Endodermal cell (in vitro differentiated cells): ENCODE data around the gene MXD3. TPM values are rescaled to one million over a fixed set of nuclear protein-coding genes. Genes with fewer than 3 reads are reported as not detected.
A peak's percentile ranks its signal among the peaks of the same experiment; 100 is the strongest.

ENCODE experiments used
- DNase-seq: peaks from one replicate; pipeline ENCODE4 v3.0.0-alpha.2; 2017
- H3K27ac ChIP-seq: 2 replicates; pipeline ENCODE4 v1.5.1; 2013; ENCODE audit warnings: mild to moderate bottlenecking, low read depth, low read length, moderate library complexity
- H3K27me3 ChIP-seq: 2 replicates; pipeline ENCODE4 v1.6.1; 2013; ENCODE audit warnings: mild to moderate bottlenecking, low read length, moderate library complexity; ENCODE audit not compliant: insufficient read depth, control insufficient read depth, poor library complexity, severe bottlenecking
- H3K36me3 ChIP-seq: 2 replicates; pipeline ENCODE4 v1.7.0; 2013; ENCODE audit warnings: mild to moderate bottlenecking, low read length, moderate library complexity; ENCODE audit not compliant: control insufficient read depth, insufficient read depth
- H3K4me1 ChIP-seq: one replicate; pipeline ENCODE4 v1.7.0; 2013; ENCODE audit warnings: low read length; ENCODE audit not compliant: control insufficient read depth, insufficient read depth
- H3K4me3 ChIP-seq: 2 replicates; pipeline ENCODE4 v1.5.1; 2013; ENCODE audit warnings: mild to moderate bottlenecking, low read length, moderate library complexity
- H3K9ac ChIP-seq: 2 replicates; pipeline ENCODE4 v1.6.1; 2013; ENCODE audit warnings: mild to moderate bottlenecking, low read length, moderate library complexity; ENCODE audit not compliant: poor library complexity, severe bottlenecking; ENCODE audit errors: extremely low read depth
- H3K9me3 ChIP-seq: 2 replicates; pipeline ENCODE4 v1.6.1; 2013; ENCODE audit warnings: mild to moderate bottlenecking, low read length, moderate library complexity; ENCODE audit not compliant: control insufficient read depth
- H3K27ac Mint-ChIP-seq: 2 replicates; pipeline ENCODE4 v1.8.0; 2020; ENCODE audit warnings: mixed read lengths
- H3K27me3 Mint-ChIP-seq: 2 replicates; pipeline ENCODE4 v1.8.0; 2021; ENCODE audit warnings: mild to moderate bottlenecking, mixed read lengths; ENCODE audit not compliant: insufficient read depth
- H3K36me3 Mint-ChIP-seq: 2 replicates; pipeline ENCODE4 v1.8.0; 2020; ENCODE audit warnings: low read depth, mixed read lengths
- H3K4me1 Mint-ChIP-seq: 2 replicates; pipeline ENCODE4 v1.8.0; 2020; ENCODE audit warnings: mixed read lengths
- H3K4me3 Mint-ChIP-seq: 2 replicates; pipeline ENCODE4 v1.8.0; 2020; ENCODE audit warnings: mild to moderate bottlenecking, moderate library complexity, mixed read lengths
- H3K9me3 Mint-ChIP-seq: 2 replicates; pipeline ENCODE4 v1.8.0; 2020; ENCODE audit warnings: mild to moderate bottlenecking, mixed read lengths
- WGBS, 2 experiments: methylation state at CpG; one replicate each; pipeline versions ENCODE4 v1.1.5 to v1.1.7; 2013; ENCODE audit warnings: missing lambda C conversion rate in 2 of 2, mixed read lengths in 1 of 2; ENCODE audit not compliant: insufficient coverage in 1 of 2, insufficient read length in 1 of 2; 5-methylcytosine and 5-hydroxymethylcytosine counted together
- total RNA-seq, 2 donors: library from RNA; stranded (reverse); fragmentation: NEBNext Ultra II Directional in 1 of 2; extraction: Animal tissue kit (Norgen Biotek cat#: 25700) in 1 of 2; gene quantifications; 2 replicates in 1 of 2; 3 replicates in 1 of 2; pipeline ENCODE4 v1.2.1, GENCODE V29; 2021
- TF ChIP-seq, protein P1 (sequence below): fragments of 200-600 bp; sonication (generic); conservative IDR thresholded peaks from 2 replicates; pipeline ENCODE4 v1.5.0; 2021; ENCODE audit warnings: antibody characterized with exemption, mild to moderate bottlenecking

MXD3 gene
- total RNA-seq, 2 donors from 2014 or later = 14.2 to 20.4 TPM

DNA sequence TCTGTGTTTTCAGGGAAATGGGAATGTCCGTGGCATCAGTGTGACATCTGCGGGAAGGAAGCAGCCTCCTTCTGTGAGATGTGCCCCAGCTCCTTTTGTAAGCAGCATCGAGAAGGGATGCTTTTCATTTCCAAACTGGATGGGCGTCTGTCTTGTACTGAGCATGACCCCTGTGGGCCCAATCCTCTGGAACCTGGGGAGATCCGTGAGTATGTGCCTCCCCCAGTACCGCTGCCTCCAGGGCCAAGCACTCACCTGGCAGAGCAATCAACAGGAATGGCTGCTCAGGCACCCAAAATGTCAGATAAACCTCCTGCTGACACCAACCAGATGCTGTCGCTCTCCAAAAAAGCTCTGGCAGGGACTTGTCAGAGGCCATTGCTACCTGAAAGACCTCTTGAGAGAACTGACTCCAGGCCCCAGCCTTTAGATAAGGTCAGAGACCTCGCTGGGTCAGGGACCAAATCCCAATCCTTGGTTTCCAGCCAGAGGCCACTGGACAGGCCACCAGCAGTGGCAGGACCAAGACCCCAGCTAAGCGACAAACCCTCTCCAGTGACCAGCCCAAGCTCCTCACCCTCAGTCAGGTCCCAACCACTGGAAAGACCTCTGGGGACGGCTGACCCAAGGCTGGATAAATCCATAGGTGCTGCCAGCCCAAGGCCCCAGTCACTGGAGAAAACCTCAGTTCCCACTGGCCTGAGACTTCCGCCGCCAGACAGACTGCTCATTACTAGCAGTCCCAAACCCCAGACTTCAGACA lies 17.7 kb downstream of the MXD3 start:
- no peaks in the 10 kb centered on the region for H3K9me3 ChIP-seq
- H3K4me1 Mint-ChIP-seq = peaks cover 31% of the 10 kb centered on the region
- TF ChIP-seq, protein P1, sequence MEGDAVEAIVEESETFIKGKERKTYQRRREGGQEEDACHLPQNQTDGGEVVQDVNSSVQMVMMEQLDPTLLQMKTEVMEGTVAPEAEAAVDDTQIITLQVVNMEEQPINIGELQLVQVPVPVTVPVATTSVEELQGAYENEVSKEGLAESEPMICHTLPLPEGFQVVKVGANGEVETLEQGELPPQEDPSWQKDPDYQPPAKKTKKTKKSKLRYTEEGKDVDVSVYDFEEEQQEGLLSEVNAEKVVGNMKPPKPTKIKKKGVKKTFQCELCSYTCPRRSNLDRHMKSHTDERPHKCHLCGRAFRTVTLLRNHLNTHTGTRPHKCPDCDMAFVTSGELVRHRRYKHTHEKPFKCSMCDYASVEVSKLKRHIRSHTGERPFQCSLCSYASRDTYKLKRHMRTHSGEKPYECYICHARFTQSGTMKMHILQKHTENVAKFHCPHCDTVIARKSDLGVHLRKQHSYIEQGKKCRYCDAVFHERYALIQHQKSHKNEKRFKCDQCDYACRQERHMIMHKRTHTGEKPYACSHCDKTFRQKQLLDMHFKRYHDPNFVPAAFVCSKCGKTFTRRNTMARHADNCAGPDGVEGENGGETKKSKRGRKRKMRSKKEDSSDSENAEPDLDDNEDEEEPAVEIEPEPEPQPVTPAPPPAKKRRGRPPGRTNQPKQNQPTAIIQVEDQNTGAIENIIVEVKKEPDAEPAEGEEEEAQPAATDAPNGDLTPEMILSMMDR = no peak
- no peaks in the 10 kb centered on the region for H3K27me3 ChIP-seq
- no peaks in the 10 kb centered on the region for H3K4me1 ChIP-seq
- peaks cover 79% of the 10 kb centered on the region for H3K36me3 Mint-ChIP-seq
- DNase-seq = no peak
- peak overlapping the region; percentile 55 for H3K27ac Mint-ChIP-seq
- peaks cover 92% of the 10 kb centered on the region for H3K36me3 ChIP-seq
- no peak overlapping the region for H3K4me3 ChIP-seq
- H3K9ac ChIP-seq = no peak overlapping the region
- WGBS, 2 experiments = 95 to 98% methylated on average over 10 to 12 of the region's 12 CpGs
- no peaks in the 10 kb centered on the region for H3K9me3 Mint-ChIP-seq
- no peaks in the 10 kb centered on the region for H3K27me3 Mint-ChIP-seq
- H3K4me3 Mint-ChIP-seq = no peak overlapping the region
- H3K27ac ChIP-seq = no peak overlapping the region

DNA sequence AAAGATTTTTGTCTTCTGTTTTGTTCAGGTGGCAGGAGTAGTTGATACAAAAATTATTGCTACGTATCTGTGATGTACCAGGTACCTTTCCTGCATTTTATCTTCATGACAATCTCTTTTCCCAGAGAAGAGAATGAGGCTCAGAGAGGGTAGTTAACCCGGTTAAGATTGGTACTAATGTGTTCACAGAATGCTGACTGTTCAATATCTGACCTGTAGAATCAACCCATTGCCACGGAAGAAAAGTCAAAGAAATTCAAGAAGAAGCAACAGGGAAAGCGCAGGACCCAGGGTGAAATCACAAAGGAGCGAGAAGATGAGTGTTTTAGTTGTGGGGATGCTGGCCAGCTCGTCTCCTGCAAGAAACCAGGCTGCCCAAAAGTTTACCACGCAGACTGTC lies 20.0 kb downstream of the MXD3 start:
- Mint-ChIP-seq H3K36me3 (peaks cover 84% of the 10 kb centered on the region), H3K4me1 (peaks cover 13% of the 10 kb centered on the region), H3K27ac (no peak overlapping the region), H3K4me3 (no peak overlapping the region), H3K27me3 (no peaks in the 10 kb centered on the region), H3K9me3 (no peaks in the 10 kb centered on the region)
- TF ChIP-seq, protein P1 = no peak
- no peaks in the 10 kb centered on the region for H3K4me1 ChIP-seq
- H3K9me3 ChIP-seq = no peaks in the 10 kb centered on the region
- no peak overlapping the region for H3K9ac ChIP-seq
- no peak overlapping the region for H3K27ac ChIP-seq
- no peaks in the 10 kb centered on the region for H3K27me3 ChIP-seq
- DNase-seq = no peak
- 94 to 96% methylated on average over 6 to 7 of the region's 7 CpGs for WGBS, 2 experiments
- H3K4me3 ChIP-seq = no peak overlapping the region
- peaks cover 93% of the 10 kb centered on the region for H3K36me3 ChIP-seq

- Mint-ChIP-seq H3K4me3 (no peak overlapping the region), H3K27ac (no peak overlapping the region), H3K4me1 (peaks cover 6% of the 10 kb centered on the region), H3K9me3 (no peaks in the 10 kb centered on the region), H3K36me3 (peaks cover 82% of the 10 kb centered on the region), H3K27me3 (no peaks in the 10 kb centered on the region)
- no peak overlapping the region for H3K4me3 ChIP-seq
- WGBS, 2 experiments = 96% methylated on average over 9 to 12 of the region's 12 CpGs
- no peak overlapping the region for H3K27ac ChIP-seq
- no peaks in the 10 kb centered on the region for H3K9me3 ChIP-seq
- peaks cover 93% of the 10 kb centered on the region for H3K36me3 ChIP-seq
- no peak overlapping the region for H3K9ac ChIP-seq
- TF ChIP-seq, protein P1 = no peak
- H3K4me1 ChIP-seq = no peaks in the 10 kb centered on the region
- no peaks in the 10 kb centered on the region for H3K27me3 ChIP-seq
- DNase-seq = no peak
These were observed 20.7 kb downstream of the MXD3 start for GRCh38 chr5:177290816-177291596.
